Fibroblast of pulmonary artery (primary cell): ENCODE results near the gene GUCY1A1.

Source experiments
- DNase-seq: peaks from one replicate; pipeline ENCODE4 v3.0.0-alpha.2; 2010; ENCODE audit warnings: low read depth
- H3K4me3 ChIP-seq: replicated peaks from 2 replicates; pipeline ENCODE4 v1.5.1; 2011; ENCODE audit warnings: low read depth, mild to moderate bottlenecking, control low read depth, low read length, moderate library complexity
- TF ChIP-seq, protein P1 (sequence below): IDR thresholded peaks from 2 replicates; pipeline ENCODE4 v1.5.1; 2011; ENCODE audit warnings: mild to moderate bottlenecking, control low read depth, low read length, inconsistent platforms; ENCODE audit errors: missing control alignments

GUCY1A1 gene

DNA sequence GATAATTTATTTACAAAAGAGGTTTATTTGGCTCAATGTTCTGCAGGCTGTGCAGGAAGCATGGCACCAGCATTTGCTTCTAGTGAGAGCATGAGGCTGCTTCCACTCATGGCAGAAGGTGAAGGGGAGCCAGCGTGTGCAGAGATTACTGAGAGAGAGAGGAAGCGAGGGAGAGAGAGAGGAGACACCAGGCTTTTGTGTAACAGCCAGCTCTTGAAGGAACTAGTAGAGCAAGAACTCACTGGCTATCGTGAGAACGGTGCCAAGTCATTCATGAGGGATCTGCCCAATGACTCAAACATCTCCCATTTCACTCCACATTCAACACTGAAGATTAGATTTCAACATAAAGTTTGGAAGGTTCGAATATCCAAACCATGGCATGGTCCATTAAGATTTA is 12.7 kb downstream of the GUCY1A1 start:
- TF ChIP-seq, protein P1, sequence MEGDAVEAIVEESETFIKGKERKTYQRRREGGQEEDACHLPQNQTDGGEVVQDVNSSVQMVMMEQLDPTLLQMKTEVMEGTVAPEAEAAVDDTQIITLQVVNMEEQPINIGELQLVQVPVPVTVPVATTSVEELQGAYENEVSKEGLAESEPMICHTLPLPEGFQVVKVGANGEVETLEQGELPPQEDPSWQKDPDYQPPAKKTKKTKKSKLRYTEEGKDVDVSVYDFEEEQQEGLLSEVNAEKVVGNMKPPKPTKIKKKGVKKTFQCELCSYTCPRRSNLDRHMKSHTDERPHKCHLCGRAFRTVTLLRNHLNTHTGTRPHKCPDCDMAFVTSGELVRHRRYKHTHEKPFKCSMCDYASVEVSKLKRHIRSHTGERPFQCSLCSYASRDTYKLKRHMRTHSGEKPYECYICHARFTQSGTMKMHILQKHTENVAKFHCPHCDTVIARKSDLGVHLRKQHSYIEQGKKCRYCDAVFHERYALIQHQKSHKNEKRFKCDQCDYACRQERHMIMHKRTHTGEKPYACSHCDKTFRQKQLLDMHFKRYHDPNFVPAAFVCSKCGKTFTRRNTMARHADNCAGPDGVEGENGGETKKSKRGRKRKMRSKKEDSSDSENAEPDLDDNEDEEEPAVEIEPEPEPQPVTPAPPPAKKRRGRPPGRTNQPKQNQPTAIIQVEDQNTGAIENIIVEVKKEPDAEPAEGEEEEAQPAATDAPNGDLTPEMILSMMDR = no peak
- H3K4me3 ChIP-seq = no peak overlapping the region
- peak; percentile 60 for DNase-seq

DNA sequence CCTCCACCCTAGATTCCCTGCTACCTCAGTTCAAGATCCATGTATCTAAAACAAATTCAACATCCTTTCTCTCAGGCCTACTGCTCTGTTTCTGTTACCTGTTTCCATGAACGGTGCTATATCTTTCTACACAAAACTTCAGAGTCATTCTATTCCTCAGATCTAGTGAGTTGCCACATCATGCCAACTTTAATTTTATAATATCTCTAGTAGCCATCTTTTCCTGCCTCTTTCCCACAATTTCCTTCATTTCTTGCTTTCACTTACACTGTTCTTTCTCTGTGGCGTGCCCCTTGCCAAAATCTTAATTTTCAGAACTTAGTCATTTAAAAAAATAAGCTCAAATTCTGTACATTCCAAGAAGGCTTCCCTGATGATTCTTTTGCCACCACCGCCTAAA is 15.2 kb downstream of the GUCY1A1 start:
- no peak for DNase-seq
- TF ChIP-seq, protein P1 = no peak
- no peak overlapping the region for H3K4me3 ChIP-seq

DNA sequence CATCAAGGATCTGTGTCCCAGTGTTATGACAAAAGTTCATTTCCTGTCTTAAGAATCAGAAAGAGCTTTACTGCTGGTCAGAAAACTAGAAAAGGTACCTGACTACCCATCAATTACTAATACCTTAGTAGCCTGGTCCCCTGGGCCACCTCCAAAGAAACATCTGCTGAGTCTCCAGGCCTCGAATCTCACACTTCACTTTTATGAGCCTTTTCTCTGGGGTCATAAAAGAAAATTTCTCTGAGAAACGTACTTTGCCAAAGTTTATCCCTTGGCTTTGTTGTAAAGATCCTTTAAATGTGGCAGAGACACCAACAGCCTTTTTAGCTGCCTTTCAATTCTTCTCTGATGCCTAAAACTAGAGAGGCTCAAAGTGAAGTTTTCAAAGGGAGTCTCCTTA is 17.8 kb downstream of the GUCY1A1 start:
- DNase-seq = no peak
- TF ChIP-seq, protein P1 = no peak
- no peak overlapping the region for H3K4me3 ChIP-seq

DNA sequence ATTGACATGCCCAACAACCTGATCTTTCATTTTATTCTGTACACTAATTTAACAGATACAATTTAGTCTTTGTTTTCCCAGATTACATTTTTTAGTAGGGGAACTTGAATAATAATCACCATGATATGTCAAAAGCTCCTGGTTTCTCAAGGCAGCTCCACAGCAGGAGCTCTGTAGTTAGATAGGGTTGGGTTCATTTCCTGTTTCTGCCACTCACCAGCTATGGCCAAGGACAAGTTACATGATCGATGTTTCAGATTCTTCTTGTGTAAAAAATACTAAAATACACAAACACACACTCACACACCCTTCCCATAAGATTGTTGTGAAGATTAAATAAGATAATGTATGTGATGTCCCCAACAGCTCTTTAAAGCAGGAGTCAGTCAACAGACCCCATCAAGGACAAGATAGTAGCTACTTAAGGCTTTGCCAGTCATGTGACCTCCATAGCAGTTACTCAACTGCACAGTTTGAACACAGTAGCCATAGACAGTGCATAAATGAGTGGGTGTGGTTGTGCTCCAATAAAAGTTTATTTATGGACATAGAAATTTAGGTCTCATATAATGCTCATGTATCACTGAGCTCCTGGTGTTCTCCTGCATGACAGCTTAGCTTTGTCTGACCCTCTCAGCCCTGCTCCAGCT is 18.4 kb downstream of the GUCY1A1 start:
- TF ChIP-seq, protein P1 = no peak
- no peak overlapping the region for H3K4me3 ChIP-seq
- DNase-seq = no peak

DNA sequence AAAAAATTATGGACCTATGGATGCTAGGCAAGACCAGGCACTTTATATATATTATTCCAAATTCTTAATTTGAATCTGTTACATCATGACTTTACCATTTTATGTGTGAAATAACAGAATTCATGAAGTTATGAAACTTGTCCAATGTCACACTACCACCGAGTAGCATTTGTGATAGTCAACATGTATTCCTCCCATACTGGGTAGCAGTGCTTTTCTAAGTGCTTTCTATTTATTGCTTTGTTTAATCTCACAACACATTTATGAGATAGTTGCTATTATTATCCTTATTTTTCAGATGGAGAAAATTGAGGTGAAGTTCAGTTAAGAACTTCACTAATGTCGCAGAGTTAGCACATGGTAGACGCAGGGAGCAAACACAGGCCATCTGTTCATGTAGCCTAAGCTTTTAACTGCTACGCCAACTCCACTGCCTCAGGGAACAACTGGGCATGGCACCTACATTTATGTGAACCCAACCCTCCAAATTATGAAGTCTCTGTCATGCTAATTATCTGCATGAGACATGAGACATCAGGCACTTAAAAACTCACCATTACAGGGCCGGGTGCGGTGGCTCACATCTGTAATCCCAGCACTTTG is 20.8 kb downstream of the GUCY1A1 start:
- TF ChIP-seq, protein P1 = no peak
- no peak for DNase-seq
- H3K4me3 ChIP-seq = no peak overlapping the region

DNA sequence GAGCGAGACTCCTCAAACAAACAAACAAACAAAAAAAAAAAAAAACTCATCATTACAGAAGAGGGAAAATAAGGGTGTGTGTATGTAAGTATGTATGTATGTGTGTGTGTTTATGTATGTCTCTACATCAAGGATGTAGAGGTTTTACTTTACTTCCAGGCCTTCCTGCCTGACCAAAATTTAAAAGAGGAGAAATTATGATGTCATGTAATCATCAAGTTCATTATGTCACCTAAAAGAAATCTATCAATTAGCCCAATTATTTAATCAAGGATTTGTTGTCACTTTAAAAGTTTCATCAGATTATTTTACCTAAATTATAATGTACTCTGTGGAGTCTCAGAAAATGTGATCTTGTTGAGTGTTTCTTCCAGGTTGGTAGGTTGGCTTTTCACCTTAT is 21.6 kb downstream of the GUCY1A1 start:
- TF ChIP-seq, protein P1 = no peak
- no peak overlapping the region for H3K4me3 ChIP-seq
- no peak for DNase-seq

DNA sequence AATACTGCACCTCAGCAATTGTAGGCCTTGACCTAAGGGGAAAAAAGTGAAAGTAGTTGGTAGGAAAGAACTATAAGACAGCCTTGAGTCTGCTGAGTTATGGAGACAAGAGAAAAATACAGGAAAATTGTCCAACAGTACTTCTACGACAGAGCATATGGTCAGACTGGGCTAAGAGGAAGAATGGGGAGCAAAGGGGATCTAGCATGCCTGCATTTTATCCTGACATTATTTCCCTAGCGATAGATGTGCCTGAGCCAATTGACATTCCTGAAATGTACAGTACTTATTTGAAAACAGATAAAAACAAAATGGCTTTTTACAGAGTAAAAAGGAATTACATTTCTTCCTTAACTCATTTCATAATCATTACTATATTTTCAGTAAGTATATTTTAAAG is 22.2 kb downstream of the GUCY1A1 start:
- no peak for DNase-seq
- TF ChIP-seq, protein P1 = no peak
- H3K4me3 ChIP-seq = no peak overlapping the region
